ENCODE measurements around the gene SETD9. TPM values are rescaled to one million over a fixed set of nuclear protein-coding genes. Genes with fewer than 3 reads are reported as not detected.

The SETD9 gene
- total and polyA plus RNA-seq, 2 of the 13 experiments (the other 11 are each of a cell fraction or from before 2014, with no cell fraction given), result 4.8 to 17.8 TPM

DNA sequence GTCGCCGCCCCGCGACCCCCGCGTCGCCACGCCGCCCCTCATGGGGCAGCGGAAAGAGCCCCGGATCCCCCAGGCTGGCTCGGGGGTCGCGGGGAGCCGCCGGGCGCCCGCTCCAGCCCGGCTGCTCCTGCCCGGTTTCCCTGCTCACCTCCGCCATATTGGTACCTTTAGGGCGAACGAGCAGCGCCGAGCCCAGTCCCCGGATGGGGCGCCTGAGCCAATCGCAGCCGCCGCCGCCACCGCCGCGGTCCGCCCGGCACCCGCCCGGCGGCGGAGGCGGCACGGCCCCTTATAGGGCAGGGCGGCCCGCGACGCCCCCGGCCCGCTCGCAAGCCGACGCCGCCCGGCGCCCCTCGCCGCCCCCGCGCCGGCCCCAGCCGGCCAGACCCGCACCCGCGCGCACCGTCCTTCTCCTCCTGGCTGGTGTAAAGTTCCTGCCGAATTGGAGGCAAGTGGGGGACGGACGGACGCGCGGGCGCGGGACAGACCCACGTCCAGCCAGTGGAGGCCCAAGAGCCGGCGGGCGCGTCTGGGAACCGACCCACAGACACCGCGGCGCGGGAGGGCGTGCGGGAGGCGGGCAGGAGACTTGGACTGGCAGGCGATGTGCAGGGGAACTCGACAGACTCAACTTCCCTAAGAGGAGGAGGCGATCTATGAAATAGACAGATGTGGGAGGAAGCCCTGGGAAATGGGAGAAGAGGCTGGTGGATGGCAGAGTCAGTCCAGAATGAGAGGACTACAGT, 42.7 kb downstream of the SETD9 start, which contains the start of gene MIER3 (continued):
- TF ChIP-seq, protein P1, sequence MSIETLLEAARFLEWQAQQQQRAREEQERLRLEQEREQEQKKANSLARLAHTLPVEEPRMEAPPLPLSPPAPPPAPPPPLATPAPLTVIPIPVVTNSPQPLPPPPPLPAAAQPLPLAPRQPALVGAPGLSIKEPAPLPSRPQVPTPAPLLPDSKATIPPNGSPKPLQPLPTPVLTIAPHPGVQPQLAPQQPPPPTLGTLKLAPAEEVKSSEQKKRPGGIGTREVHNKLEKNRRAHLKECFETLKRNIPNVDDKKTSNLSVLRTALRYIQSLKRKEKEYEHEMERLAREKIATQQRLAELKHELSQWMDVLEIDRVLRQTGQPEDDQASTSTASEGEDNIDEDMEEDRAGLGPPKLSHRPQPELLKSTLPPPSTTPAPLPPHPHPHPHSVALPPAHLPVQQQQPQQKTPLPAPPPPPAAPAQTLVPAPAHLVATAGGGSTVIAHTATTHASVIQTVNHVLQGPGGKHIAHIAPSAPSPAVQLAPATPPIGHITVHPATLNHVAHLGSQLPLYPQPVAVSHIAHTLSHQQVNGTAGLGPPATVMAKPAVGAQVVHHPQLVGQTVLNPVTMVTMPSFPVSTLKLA (IDR thresholded peaks at IDR 0.05), result no peak
- TF ChIP-seq ZNF550 (CRISPR knock-in tag; IDR thresholded peaks at IDR 0.05; ENCODE audit: borderline replicate concordance), result no peak
- no peak for TF ChIP-seq GATAD2A (CRISPR knock-in tag; IDR thresholded peaks at IDR 0.05)
- TF ChIP-seq IKZF1 (IDR thresholded peaks at IDR 0.05), result no peak
- TF ChIP-seq STAT6 (CRISPR knock-in tag; IDR thresholded peaks at IDR 0.05; ENCODE audit: borderline replicate concordance), result no peak
- no peak for TF ChIP-seq ZNF205 (CRISPR knock-in tag; IDR thresholded peaks at IDR 0.05)
- no peak for TF ChIP-seq ZFAT (CRISPR knock-in tag; conservative IDR thresholded peaks at IDR 0.05)
- TF ChIP-seq, protein P2, sequence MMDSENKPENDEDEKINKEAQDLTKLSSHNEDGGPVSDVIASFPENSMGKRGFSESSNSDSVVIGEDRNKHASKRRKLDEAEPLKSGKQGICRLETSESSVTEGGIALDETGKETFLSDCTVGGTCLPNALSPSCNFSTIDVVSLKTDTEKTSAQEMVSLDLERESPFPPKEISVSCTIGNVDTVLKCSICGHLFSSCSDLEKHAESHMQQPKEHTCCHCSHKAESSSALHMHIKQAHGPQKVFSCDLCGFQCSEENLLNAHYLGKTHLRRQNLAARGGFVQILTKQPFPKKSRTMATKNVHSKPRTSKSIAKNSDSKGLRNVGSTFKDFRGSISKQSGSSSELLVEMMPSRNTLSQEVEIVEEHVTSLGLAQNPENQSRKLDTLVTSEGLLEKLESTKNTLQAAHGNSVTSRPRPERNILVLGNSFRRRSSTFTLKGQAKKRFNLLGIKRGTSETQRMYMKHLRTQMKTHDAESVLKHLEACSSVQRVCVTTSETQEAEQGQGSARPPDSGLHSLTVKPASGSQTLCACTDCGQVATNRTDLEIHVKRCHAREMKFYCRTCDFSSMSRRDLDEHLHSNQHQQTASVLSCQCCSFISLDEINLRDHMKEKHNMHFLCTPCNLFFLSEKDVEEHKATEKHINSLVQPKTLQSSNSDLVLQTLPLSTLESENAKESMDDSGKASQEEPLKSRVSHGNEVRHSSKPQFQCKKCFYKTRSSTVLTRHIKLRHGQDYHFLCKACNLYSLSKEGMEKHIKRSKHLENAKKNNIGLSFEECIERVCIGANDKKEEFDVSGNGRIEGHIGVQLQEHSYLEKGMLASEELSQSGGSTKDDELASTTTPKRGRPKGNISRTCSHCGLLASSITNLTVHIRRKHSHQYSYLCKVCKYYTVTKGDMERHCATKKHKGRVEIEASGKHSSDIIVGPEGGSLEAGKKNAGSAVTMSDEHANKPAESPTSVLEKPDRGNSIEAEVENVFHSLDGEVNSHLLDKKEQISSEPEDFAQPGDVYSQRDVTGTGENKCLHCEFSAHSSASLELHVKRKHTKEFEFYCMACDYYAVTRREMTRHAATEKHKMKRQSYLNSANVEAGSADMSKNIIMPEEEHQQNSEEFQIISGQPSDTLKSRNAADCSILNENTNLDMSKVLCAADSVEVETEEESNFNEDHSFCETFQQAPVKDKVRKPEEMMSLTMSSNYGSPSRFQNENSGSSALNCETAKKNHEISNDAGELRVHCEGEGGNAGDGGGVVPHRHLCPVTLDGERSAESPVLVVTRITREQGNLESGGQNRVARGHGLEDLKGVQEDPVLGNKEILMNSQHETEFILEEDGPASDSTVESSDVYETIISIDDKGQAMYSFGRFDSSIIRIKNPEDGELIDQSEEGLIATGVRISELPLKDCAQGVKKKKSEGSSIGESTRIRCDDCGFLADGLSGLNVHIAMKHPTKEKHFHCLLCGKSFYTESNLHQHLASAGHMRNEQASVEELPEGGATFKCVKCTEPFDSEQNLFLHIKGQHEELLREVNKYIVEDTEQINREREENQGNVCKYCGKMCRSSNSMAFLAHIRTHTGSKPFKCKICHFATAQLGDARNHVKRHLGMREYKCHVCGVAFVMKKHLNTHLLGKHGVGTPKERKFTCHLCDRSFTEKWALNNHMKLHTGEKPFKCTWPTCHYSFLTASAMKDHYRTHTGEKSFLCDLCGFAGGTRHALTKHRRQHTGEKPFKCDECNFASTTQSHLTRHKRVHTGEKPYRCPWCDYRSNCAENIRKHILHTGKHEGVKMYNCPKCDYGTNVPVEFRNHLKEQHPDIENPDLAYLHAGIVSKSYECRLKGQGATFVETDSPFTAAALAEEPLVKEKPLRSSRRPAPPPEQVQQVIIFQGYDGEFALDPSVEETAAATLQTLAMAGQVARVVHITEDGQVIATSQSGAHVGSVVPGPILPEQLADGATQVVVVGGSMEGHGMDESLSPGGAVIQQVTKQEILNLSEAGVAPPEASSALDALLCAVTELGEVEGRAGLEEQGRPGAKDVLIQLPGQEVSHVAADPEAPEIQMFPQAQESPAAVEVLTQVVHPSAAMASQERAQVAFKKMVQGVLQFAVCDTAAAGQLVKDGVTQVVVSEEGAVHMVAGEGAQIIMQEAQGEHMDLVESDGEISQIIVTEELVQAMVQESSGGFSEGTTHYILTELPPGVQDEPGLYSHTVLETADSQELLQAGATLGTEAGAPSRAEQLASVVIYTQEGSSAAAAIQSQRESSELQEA (CRISPR knock-in tag; IDR thresholded peaks at IDR 0.05; ENCODE audit: not compliant biosample characterization), result no peak
- TF ChIP-seq CENPX (CRISPR knock-in tag; IDR thresholded peaks at IDR 0.05), result no peak
- TF ChIP-seq, protein P3, sequence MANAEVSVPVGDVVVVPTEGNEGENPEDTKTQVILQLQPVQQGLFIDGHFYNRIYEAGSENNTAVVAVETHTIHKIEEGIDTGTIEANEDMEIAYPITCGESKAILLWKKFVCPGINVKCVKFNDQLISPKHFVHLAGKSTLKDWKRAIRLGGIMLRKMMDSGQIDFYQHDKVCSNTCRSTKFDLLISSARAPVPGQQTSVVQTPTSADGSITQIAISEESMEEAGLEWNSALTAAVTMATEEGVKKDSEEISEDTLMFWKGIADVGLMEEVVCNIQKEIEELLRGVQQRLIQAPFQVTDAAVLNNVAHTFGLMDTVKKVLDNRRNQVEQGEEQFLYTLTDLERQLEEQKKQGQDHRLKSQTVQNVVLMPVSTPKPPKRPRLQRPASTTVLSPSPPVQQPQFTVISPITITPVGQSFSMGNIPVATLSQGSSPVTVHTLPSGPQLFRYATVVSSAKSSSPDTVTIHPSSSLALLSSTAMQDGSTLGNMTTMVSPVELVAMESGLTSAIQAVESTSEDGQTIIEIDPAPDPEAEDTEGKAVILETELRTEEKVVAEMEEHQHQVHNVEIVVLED (CRISPR knock-in tag; IDR thresholded peaks at IDR 0.05; ENCODE audit: borderline replicate concordance), result 0 out of 2 replicates have a peak, but pooled peaks have one; percentile 24
- TF ChIP-seq, protein P4, sequence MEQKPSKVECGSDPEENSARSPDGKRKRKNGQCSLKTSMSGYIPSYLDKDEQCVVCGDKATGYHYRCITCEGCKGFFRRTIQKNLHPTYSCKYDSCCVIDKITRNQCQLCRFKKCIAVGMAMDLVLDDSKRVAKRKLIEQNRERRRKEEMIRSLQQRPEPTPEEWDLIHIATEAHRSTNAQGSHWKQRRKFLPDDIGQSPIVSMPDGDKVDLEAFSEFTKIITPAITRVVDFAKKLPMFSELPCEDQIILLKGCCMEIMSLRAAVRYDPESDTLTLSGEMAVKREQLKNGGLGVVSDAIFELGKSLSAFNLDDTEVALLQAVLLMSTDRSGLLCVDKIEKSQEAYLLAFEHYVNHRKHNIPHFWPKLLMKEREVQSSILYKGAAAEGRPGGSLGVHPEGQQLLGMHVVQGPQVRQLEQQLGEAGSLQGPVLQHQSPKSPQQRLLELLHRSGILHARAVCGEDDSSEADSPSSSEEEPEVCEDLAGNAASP (CRISPR knock-in tag; IDR thresholded peaks at IDR 0.05; ENCODE audit: borderline replicate concordance), result no peak
- TF ChIP-seq TARDBP (CRISPR knock-in tag; IDR thresholded peaks at IDR 0.05), result no peak

Data from HepG2 (cell line).